HG02870 (cell line): ENCODE results near the gene RPL36.

ENCODE experiments used
- ATAC-seq: cut with Tn5 transposase; IDR thresholded peaks from one replicate; pipeline ENCODE4 v1.9.1; 2021; ENCODE audit warnings: mild to moderate bottlenecking, moderate library complexity; ENCODE audit not compliant: unreplicated experiment

The RPL36 gene

DNA sequence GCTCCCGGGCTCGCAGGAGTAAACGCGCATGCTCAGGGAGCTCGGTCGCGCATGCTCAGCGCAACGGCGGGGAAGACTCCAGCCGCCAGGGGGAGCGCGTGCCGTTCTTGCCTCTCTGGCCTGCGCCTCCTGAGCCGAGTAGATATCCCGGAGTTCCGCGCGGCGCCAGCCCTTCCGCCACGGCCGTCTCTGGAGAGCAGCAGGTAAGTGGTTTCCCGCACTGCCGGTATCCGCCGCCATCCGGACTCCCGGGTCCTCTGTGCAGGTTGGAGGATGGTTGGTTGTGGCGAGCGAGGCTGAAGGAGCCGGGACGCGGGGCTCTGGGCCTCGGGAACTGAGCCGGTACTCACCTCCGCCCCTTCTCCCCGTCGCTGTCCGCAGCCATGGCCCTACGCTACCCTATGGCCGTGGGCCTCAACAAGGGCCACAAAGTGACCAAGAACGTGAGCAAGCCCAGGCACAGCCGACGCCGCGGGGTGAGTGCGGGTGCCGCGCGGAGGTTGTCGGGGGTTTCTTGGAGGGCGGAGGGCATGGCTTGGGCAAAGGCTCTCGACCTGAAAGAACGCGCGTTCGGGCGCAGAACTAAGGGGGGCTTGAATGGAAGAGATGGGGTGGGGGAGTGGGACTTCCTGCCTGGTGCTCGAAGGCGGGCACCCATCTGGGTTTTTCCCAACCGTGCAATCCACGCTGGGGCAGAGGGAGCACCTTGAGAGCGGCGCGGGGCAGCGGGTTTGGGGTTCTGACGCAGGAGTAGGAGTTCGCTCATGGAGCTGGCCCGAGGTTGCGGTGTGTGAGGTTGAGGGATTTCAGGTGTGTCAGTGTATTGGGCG is at the start of gene RPL36:
Gene RPL36, plus strand, starts transcription at position 171 of the 830 bp plus-strand sequence. Its CDS starts 213 bp downstream, at position 384.
- peak; percentile 33 for ATAC-seq

DNA sequence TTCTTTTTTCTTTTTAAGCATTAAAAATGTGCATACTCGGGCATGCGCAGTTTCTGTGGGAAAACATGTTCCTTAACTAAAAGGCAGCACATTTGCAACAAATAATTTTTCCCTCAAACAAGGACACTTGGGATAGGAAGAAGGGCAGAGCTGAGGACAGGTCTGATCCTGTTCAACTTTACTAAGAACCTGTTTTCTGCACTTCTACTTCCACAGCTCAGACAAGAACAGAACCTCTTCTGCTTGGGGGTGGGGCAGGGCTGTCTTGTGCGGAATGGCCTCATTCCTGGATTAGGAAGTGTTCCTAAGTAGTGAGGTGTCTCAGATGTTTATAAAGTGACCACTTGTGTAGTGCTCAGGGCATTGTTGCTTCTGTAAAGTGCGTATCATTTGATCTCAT is 48.9 kb upstream of the RPL36 start:
- ATAC-seq: no peak

DNA sequence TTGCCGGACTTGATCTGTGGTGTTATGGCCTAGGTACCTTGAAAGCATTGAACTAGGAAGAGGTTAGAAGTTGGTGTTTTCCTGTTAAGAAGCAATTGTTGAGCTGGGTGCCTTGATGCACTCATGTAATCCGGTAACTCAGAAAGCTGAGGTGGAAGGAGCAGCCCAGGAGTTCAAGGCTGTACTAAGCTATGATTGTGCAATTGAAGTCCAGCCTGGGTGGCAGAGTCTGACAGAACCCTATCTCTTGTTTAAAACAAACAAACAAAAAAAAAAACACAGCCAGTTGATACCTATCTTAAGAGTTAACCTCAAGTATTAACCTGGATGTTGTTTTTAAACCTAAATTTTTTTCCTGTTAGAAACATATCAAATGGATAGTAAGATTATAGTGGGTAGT is 47.9 kb upstream of the RPL36 start:
- ATAC-seq: no peak

DNA sequence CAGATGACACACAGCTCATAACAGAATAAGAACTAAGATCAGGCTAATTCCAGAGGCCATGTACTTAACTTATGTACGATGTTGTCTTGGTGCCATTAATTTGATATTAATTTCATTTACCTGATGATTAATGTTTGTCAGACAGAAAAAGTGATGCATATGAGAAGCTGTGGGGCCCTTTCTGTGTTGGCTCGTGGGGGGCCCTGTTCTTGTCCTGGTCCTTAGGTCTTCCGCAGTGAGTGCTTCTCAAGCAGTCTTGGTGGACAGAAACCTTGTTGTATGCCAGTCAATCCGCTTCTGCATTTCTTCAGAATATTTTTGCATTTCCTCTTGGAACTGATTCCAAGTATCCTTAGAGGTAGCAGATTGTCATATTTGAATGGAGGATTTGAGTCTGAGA is 47.0 kb upstream of the RPL36 start:
- ATAC-seq: no peak

DNA sequence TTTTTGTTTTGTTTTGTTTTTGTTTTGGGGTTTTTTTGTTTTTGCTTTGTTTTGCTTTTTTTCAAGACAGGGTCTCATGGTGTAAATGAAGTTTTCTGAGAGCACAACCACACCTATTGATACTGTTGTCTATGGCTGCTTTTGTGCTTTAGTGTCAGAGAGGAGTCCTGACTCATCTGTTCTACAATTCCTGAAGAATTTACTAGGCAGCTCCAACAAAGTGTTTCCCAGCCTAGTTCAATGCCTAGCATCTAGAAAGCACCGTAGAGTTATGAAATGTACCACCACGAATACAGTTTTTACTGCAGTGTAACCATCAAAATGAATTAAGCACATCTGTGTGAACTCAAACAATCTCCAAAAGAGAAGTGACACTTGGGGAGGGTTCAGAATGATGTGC is 46.1 kb upstream of the RPL36 start:
- no peak for ATAC-seq

DNA sequence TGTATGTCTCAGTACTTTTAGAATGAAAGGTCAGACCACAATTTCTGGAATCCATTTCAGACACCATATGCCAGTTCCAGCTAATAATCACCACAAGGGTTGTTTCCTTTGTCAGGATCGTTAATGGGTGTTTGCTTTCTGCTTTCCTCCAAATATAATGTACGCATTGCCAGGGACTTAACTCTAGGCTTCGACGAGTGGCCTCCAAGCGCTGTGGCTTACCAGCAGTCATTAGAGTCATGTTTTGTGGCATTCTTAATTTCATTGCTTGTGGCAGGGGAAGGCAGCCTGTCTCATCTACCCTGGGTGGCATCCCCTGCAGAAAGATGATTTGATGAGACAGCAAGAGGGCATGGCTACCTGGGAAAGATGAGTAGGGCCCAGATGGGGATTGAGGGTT is 44.7 kb upstream of the RPL36 start:
- ATAC-seq: no peak

DNA sequence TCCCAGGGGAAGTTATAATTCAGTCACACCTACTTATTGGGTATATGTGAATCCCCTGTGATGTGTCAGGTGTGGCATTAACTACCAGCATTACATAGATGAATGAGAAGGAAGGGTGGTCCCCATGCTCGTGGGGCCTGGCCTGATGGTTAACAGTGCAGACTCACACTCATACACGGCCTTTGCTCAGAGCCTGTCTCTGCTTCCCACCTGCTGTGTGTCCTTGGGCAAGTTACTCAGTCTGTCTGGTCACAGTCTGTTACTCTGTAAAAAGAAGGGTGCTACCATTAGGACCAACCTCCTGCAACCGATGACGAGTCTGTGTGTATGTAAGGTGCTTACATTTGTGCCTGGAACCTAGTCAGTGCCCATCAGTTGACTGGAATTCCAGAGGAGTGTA is 43.4 kb upstream of the RPL36 start:
- no peak for ATAC-seq

DNA sequence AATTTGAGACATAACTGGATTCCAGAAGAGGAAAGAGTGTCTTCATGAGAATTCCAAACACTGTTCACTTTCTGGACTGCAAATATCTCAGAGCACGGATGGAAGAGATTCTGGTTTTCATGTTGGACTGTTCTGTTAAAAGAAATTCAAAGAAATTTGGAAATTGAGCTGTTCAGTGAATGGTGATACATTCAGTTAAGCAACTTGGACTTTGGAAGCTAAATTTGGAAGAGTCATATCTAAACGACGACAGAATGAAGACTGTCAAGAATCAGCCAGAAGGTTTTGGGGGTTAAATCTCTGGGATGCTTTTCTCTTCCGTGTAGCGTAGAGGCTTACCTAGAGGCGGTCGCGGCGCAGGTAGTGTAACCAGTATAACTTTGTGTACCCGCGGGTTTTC is 41.6 kb upstream of the RPL36 start:
- ATAC-seq: no peak

DNA sequence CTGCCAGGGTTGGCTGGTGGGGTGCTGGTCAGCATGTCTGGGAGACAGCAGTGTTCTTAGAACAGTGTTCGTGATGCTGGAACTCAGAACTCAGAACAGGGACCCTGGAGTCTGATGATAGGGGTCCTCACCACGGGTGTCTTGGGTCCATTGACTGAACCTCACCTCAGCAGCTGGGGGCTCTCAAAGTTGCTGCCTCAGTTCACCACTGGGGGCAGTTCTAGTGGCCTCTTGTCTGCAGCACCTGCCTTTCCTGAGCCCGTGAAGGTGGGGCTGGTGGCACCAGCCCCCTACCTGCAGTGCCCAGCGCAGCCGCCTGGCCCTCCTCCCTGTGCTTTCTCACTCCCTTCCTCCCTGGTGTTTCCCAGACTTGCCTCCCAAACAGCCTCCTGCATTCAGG is 38.7 kb upstream of the RPL36 start:
- no peak for ATAC-seq

DNA sequence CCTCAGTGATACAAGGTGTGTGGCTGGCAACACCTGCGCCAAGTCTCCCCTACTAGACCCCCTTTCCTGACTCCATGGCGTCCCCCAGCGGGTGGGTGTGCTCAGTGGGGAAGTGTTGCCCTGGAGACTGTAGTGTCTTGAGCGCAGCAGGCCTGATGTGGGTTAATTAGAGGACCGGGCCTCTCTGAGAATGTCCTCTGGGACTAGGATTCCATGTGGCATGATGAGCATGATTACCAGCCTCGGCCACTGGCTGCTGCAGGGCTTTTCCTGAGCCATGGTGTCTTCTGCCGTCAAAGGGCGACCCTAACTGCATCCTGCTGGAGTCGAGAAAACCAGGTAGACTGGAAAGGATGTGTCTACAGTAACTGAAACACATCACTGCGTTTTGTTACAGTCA is 37.8 kb upstream of the RPL36 start:
- ATAC-seq: no peak

DNA sequence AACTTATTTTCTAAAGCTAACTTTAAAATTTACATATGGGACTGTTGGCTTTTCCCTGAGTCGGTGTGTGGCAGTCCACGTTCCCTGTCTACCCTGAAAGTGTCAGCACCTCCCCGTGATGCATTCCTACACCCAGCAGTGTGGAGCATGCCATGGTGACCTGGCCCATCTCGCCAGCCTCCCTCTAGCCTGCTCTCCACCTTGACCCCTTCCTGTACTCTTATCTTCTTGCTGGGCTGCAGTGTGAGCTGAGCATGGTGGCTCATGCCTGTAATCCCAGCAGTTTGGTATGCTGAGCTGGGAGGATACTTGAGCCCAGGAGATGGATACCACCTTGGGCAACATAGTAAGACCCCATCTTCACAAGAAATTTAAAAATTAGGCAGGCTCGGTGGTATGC is 35.2 kb upstream of the RPL36 start:
- ATAC-seq: no peak

DNA sequence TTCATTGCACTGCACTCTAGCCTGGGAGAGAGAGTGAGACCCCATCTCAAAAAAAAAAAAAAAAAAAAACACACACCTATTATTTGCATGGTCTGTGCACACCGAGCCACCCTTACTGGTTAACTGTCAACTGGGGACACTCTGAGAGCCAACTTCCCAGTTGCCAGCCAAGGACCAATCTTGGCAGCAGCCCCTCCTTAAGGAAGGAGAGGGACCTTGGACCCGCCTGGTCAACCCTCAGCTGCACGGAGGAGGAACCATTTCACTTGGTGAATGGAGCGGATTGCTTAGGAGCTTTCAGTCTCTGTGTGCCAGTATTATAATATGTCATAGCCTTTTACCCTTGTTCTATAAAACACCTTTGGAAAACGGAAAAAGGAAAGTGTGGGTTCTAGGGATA is 34.7 kb upstream of the RPL36 start:
- ATAC-seq: no peak

DNA sequence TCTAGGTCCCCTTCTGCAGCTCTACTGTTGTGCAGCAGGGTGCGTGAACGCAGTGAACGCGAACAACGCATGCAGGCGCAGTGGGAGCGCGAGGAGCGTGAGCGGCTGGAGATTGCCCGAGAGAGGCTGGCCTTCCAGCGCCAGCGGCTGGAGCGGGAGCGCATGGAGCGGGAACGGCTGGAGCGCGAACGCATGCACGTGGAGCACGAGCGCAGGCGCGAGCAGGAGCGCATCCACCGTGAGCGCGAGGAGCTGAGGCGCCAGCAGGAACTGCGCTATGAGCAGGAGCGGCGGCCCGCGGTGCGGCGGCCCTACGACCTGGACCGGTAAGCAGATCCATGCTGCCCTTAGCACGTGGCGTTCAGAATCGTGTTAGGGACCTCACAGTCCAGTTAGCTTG is 28.6 kb upstream of the RPL36 start:
- no peak for ATAC-seq

DNA sequence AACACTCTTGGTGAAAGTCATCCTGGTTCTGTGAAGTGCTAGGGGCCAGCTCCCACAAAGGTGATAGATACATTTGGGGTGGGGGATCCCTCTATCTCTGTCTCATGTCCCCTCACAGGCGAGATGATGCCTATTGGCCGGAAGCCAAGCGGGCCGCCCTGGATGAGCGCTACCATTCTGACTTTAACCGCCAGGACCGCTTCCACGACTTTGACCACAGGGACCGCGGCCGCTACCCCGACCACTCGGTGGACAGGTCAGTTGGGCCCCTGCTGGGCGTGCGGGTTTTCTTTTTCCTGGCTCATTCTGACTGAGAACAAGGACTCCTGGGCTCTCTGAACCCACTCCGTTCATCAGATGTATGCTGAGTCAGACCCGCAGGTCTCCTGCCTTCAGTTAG is 26.2 kb upstream of the RPL36 start:
- ATAC-seq: no peak

DNA sequence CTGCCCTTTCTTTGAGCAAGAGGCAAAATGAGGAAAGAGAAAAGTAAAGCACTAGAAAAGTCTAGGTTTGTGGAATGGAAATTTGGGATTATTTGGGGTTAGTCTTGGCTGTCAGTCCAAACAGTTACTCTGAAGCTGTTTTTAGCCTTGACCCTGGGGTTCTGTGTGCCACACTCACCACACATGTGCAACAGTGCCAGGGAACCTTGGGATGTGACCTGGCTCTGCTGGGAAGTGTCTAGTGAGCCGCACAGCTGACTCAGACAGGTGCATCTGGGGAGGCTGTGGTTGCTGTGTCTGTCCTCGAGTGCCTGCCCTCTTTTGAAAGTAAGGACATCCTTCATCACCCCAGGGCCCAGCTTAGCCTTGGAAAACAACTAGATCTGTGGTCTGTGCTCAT is 25.6 kb upstream of the RPL36 start:
- ATAC-seq: no peak

DNA sequence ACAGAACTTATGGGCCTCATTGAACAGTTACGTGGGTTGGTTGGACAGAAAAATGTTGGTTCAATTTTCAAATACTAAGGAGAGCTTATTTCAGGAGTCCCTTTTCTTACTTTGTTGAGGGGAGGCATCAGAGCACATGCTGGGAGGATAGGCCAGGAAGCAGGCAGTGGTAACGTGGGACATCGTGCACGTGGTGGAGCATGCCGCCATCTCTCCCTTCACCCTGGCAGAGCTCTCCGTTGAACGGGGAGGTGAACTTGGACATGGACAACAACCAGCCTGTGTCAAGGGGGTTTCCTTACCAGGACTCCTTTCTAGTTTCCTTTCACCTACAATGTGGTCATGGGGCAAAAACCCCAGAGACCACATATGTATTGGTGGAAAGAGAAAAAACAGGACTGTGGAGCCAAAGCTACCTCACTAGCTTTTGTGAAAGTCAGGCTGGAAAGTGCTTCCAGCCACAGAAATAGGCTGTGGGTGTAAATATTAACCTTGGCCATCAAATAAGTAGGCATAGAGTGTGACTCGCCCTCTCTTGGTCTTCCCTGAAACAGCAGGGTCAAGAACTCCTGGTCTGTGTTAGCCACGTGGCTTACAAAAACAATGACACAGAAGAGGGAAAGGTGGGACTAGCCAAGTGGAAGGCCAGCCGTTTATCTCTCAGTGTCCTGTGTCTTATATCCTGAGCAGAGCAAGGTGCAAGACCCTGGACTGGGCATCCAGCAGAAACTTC is 24.1 kb upstream of the RPL36 start:
- ATAC-seq: no peak

DNA sequence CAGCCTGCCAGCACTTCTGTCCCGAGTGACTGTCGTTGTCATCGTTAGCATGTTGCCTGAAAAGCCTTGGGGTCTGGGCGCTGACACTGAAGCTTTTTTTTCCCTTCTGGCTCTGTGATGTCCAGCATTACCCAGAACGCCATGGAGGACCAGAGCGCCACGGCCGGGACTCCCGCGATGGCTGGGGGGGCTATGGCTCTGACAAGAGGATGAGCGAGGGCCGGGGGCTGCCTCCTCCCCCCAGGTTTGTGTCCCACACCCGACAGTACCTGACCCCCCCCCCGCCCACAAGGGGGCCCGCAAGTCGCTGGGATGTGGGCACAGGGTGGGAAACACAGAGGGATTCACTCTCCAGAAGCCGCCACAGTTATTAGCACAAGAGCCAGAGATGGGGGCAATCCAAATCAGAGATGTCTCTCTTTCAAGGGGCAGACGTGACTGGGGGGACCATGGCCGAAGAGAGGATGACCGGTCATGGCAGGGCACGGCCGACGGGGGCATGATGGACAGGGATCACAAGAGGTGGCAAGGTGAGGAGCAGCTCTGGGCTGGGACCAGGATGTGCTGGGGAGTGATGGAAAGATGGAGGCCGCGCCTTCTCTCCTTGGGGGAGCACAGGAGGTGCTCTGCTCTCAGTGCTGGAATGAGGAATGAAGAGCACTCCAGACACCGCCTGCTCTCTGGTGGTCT is 23.0 kb upstream of the RPL36 start:
- ATAC-seq: no peak

DNA sequence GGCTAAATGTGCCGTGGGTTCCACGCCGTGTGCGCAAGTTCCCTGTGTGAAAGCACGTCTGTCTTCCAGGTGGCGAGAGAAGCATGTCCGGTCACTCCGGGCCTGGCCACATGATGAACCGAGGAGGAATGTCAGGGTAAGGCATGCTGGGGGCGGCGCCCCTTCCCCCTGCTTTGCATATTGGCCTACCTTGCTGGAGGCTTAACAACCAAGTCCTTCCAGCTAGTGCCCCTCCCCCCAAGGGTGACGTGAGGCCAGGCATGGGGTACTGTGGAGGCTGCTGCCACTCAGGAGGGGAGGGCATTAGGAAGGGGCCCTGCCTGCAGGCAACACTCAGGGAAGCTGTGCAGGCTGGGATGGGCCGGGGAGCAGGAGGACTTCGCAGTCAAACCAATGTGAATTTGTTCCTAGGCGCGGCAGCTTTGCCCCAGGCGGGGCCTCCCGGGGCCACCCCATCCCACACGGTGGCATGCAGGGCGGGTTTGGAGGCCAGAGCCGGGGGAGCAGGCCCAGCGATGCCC is 22.3 kb upstream of the RPL36 start:
- no peak for ATAC-seq

DNA sequence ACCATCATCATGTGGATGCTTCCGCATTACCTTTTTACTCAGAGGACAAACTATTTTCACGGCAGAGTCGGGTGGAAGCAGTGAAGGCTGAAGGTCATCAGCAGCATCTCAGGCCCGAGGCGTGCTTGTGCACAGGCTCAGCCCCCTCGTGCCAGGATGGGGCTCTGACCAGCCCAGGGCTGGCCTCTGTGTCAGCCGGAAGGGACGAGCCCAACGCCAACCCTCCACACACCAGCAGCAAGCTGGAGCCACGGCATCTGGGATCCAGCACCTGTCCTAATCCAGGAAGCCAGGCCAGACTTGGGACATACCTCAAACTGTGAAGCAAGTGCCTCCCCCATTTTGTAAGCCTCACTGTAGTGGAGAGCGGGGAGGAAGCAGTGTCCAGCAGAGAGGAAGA is 20.9 kb upstream of the RPL36 start:
- ATAC-seq: no peak

DNA sequence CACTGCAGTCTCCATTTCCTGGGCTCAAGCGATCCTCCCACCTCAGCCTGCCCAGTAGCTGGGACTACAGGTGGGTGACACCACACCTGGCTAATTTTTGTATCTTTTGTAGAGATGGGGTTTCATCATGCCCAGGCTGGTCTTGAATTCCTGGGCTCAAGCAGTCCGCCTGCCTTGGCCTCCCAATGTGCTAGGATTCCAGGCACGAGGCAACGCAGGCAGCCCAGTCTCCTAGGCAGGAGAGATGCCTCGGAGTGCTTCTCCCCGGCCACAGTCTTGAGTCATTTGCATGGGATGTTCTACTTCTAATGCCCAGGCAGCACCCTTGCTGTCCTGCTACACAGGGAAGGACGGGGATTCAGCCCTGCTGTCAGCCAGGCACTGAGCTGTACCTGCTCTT is 18.5 kb upstream of the RPL36 start:
- no peak for ATAC-seq

DNA sequence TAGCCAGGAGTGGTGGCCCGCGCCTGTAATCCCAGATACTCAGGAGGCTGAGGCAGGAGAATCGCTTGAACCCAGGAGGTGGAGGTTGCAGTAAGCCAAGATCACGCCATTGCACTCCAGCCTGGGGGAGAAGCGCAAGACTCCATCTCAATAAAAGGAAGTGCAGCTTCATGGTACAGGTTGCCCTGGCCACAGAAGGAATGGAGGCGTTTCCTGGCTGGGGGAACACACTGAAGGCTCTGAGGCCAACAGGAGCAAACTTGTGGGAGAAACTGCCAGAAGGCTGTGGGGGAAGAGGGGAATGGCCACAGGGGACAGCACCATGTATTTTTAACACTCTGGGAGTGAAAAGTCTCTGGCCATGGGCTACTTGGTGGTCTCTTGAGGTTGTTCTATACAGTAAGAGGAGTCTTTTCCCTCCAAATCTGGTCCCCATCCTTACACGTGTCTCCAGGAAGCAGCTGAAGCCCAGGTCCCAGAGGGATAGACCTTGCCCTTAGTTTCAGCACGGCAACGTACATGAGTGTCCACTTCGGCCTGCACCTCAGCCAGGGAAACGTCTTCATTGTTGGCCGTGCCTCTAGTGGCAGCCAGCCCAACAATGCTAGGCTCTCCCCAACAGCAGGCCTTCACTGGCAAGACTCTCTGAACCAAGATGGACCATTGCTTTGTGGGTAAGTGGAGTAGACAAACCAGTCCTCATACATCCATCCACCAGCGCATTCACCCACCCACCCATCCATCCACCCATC is 17.2 kb upstream of the RPL36 start:
- no peak for ATAC-seq
